ENCODE measurements around the gene TIMD4. TPM values are rescaled to one million over a fixed set of nuclear protein-coding genes. Genes with fewer than 3 reads are reported as not detected.

Gene TIMD4
- total and polyA plus RNA-seq, 2 of the 4 experiments (the other 2 are of a cell fraction) = not detected

- Histone ChIP-seq H3K27ac (ENCODE audit: insufficient read depth, low read length) (no peak overlapping the region), H4K8ac (ENCODE audit: low read depth in 2 of 2, low read length in 2 of 2) (no peak overlapping the region), H4K5ac (ENCODE audit: low read depth, low read length) (no peak overlapping the region), H2AK9ac (replicated peaks; ENCODE audit: low read depth, low read length, poor library complexity) (no peak overlapping the region), H3K27me3 (ENCODE audit: control insufficient read depth, insufficient read depth, low read length) (no peaks in the 10 kb centered on the region), H3K4me1 (ENCODE audit: control insufficient read depth, insufficient read depth, low read length) (no peaks in the 10 kb centered on the region), H3K9me3 (ENCODE audit: control insufficient read depth, insufficient read depth, low read length) (peaks cover 6% of the 10 kb centered on the region), H3K18ac (ENCODE audit: low read depth, low read length) (no peak overlapping the region), H3K9ac (ENCODE audit: low read depth, low read length) (no peak overlapping the region), H2AK5ac (ENCODE audit: low read depth, low read length) (no peak overlapping the region), H3K23ac (ENCODE audit: low read depth, low read length) (no peak overlapping the region), H4K20me1 (ENCODE audit: insufficient read depth, low read length) (no peaks in the 10 kb centered on the region), H3K4me3 (ENCODE audit: insufficient read depth, low read depth, low read length) (no peak overlapping the region), H3K4me2 (ENCODE audit: low read depth, low read length) (no peak overlapping the region), H3K79me1 (ENCODE audit: low read depth in 1 of 2, low read length in 2 of 2) (no peaks in the 10 kb centered on the region), H3K4ac (ENCODE audit: low read depth, low read length) (no peak overlapping the region), H3K9me1 (ENCODE audit: insufficient read depth, low read length) (no peaks in the 10 kb centered on the region), H3K56ac (ENCODE audit: extremely low read depth, insufficient read depth, low read length) (no peak overlapping the region), H2BK5ac (ENCODE audit: low read depth, low read length, poor library complexity, severe bottlenecking) (no peak overlapping the region), H3K14ac (replicated peaks; ENCODE audit: low read depth, low read length) (no peak overlapping the region), H3K36me3 (ENCODE audit: control insufficient read depth, insufficient read depth, low read length) (no peaks in the 10 kb centered on the region), H2AFZ (replicated peaks; ENCODE audit: low read length, poor library complexity) (no peak overlapping the region), H2BK20ac (ENCODE audit: low read depth, low read length) (no peak overlapping the region), H2BK15ac (ENCODE audit: low read depth, low read length) (no peak overlapping the region), H2BK120ac (ENCODE audit: low read depth, low read length) (no peak overlapping the region), H4K91ac (ENCODE audit: insufficient read depth, low read depth, low read length) (no peak overlapping the region)
- WGBS, 2 experiments (ENCODE audit: extremely low coverage in 2 of 2, insufficient read length in 1 of 2) = no CpG with 5 or more reads among the region's 6 CpGs
- TF ChIP-seq CEBPB (IDR thresholded peaks at IDR 0.05; ENCODE audit: low read depth, low read length) = no peak
- TF ChIP-seq SMC3 (IDR thresholded peaks at IDR 0.05; ENCODE audit: low read depth, low read length) = no peak
- no peak for TF ChIP-seq FOS (IDR thresholded peaks at IDR 0.05; ENCODE audit: low read depth, low read length)
- no peak for TF ChIP-seq BHLHE40 (IDR thresholded peaks at IDR 0.05; ENCODE audit: low read depth, low read length)
- in situ Hi-C loops (cut with MboI; ENCODE audit: low sequenced_read_pairs) = no loop called here
- ChIA-PET CTCF (no interaction called here), POLR2A (ENCODE audit: unreplicated experiment) (no interaction called here)
- ATAC-seq (ENCODE audit: low read depth) (no peak), DNase-seq (no peak)
- intact Hi-C loops (cut with micrococcal nuclease) = no loop called here
- BruUV-seq (replicated peaks) = no TSS peak
- dilution Hi-C loops (cut with HindIII; ENCODE audit: low sequenced_read_pairs, unreplicated experiment) = no loop called here
Observed at GRCh38 chr5:156909180-156909579, 53.8 kb downstream of the TIMD4 start.
